Common myeloid progenitor, CD34-positive (primary cell): ENCODE data around the gene CA10.

Source experiments
- CTCF ChIA-PET: fragments of 350-600 bp; sonication (Branson Sonifier 250); formaldehyde crosslinking; loops from one replicate; lab custom pipeline; 2021; ENCODE audit warnings: antibody characterized with exemption; lab: Charles Lee
- POLR2A ChIA-PET: fragments of 350-600 bp; sonication (Branson Sonifier 250); formaldehyde crosslinking; loops from one replicate; lab custom pipeline; 2021; ENCODE audit warnings: antibody characterized with exemption; lab: Charles Lee
- DNase-seq, 3 donors: peaks; one replicate each; pipeline versions ENCODE4 v3.0.0 to v3.0.0-alpha.2; 2013
- H3K27ac ChIP-seq, 2 experiments: 1 replicate in 1 of 2; 2 replicates in 1 of 2; pipeline ENCODE4 v1.7.0; 2013; ENCODE audit warnings: inconsistent platforms in 2 of 2, low read length in 2 of 2, mild to moderate bottlenecking in 2 of 2, low read depth in 1 of 2, moderate library complexity in 1 of 2; ENCODE audit not compliant: severe bottlenecking in 2 of 2, insufficient read depth in 1 of 2, poor library complexity in 1 of 2
- H3K27me3 ChIP-seq, 5 experiments: replicated peaks in 2 of 5; 1 replicate in 3 of 5; 2 replicates in 2 of 5; pipeline versions ENCODE4 v1.6.1 to v1.7.0; 2013; ENCODE audit warnings: low read length in 4 of 5, mild to moderate bottlenecking in 2 of 5, moderate library complexity in 2 of 5, inconsistent platforms in 1 of 5; ENCODE audit not compliant: insufficient read depth in 5 of 5, control insufficient read depth in 4 of 5
- H3K36me3 ChIP-seq, 4 experiments: 1 replicate in 2 of 4; 2 replicates in 2 of 4; pipeline versions ENCODE4 v1.6.1 to v1.7.0; 2013; ENCODE audit warnings: low read length in 3 of 4, control low read depth in 1 of 4, mild to moderate bottlenecking in 1 of 4; ENCODE audit not compliant: control insufficient read depth in 4 of 4, insufficient read depth in 4 of 4
- H3K4me1 ChIP-seq, 4 experiments: 1 replicate in 3 of 4; 2 replicates in 1 of 4; pipeline versions ENCODE4 v1.6.1 to v1.7.1; 2013; ENCODE audit warnings: low read length in 3 of 4, mild to moderate bottlenecking in 3 of 4, control low read depth in 1 of 4, inconsistent platforms in 1 of 4, moderate library complexity in 1 of 4; ENCODE audit not compliant: control insufficient read depth in 4 of 4, insufficient read depth in 4 of 4; ENCODE audit errors: control extremely low read depth in 1 of 4
- H3K4me3 ChIP-seq, 7 experiments: 1 replicate in 4 of 7; 2 replicates in 3 of 7; pipeline versions ENCODE4 v1.5.1 to v1.7.0; 2013; ENCODE audit warnings: mild to moderate bottlenecking in 7 of 7, low read length in 6 of 7, moderate library complexity in 6 of 7, inconsistent platforms in 2 of 7, low read depth in 2 of 7, control low read depth in 1 of 7; ENCODE audit not compliant: insufficient read depth in 4 of 7, control insufficient read depth in 1 of 7; ENCODE audit errors: extremely low read depth in 1 of 7
- H3K9me3 ChIP-seq, 5 experiments: 1 replicate in 4 of 5; 2 replicates in 1 of 5; pipeline versions ENCODE4 v1.6.1 to v1.7.1; 2013; ENCODE audit warnings: low read length in 4 of 5, mild to moderate bottlenecking in 2 of 5, inconsistent platforms in 1 of 5, low read depth in 1 of 5, moderate library complexity in 1 of 5; ENCODE audit not compliant: control insufficient read depth in 4 of 5, insufficient read depth in 2 of 5; ENCODE audit errors: control extremely low read depth in 1 of 5
- WGBS: methylation state at CpG from one replicate; pipeline ENCODE4 v1.1.5; 2013; ENCODE audit not compliant: insufficient coverage; 5-methylcytosine and 5-hydroxymethylcytosine counted together

The CA10 gene

GRCh38 chr17:51718983-51719382, 439.5 kb downstream of the CA10 start:
- CTCF ChIA-PET, result no interaction called here
- POLR2A ChIA-PET, result no interaction called here
- Histone ChIP-seq H3K9me3 (no peaks in the 10 kb centered on the region), H3K27me3 (no peaks in the 10 kb centered on the region), H3K27ac (no peak overlapping the region), H3K4me1 (no peaks in the 10 kb centered on the region), H3K4me3 (no peak overlapping the region), H3K36me3 (no peaks in the 10 kb centered on the region)
- 90% methylated on average over 1 of the region's 3 CpGs for WGBS
- DNase-seq, result no peak

DNA sequence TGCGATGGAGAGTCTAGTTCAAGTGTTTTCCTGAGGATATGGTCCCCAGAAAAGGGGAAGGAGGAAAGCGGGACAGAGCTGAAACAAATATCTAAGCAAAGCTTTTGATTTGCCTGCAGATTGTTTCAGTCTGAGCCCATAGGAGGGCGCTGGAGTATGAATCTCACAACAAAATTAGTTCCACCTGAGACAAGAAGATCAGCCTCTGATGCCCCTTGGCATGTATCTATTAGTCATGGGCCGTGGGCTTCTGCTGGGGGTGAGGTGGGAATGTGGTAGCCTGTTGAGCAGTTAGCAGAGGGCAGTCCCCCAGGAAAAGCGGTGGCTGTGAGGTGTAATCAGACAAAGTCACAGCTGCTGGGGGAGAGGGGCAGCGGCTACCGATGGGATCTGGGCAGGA, 446.9 kb downstream of the CA10 start:
- Histone ChIP-seq H3K4me1 (no peaks in the 10 kb centered on the region), H3K4me3 (no peak overlapping the region), H3K27ac (no peak overlapping the region), H3K9me3 (no peaks in the 10 kb centered on the region), H3K36me3 (no peaks in the 10 kb centered on the region), H3K27me3 (peaks cover 0 to 13% (median 0%) of the 10 kb centered on the region in 5 experiments)
- DNase-seq, result no peak
- ChIA-PET POLR2A (no interaction called here), CTCF (no interaction called here)
- 64% methylated on average over 6 of the region's 7 CpGs for WGBS

GRCh38 chr17:51710634-51710979, 447.9 kb downstream of the CA10 start:
- ChIA-PET CTCF (no interaction called here), POLR2A (no interaction called here)
- H3K9me3 ChIP-seq, result no peaks in the 10 kb centered on the region
- WGBS, result 80% methylated on average over 3 of the region's 3 CpGs
- H3K36me3 ChIP-seq, result no peaks in the 10 kb centered on the region
- H3K4me1 ChIP-seq, result no peaks in the 10 kb centered on the region
- DNase-seq, result no peak
- no peak overlapping the region for H3K27ac ChIP-seq
- H3K4me3 ChIP-seq, result no peak overlapping the region
- H3K27me3 ChIP-seq, result peaks cover 0 to 13% (median 0%) of the 10 kb centered on the region in 5 experiments

- POLR2A ChIA-PET, result no interaction called here
- H3K27ac ChIP-seq, result no peak overlapping the region
- H3K9me3 ChIP-seq, result no peaks in the 10 kb centered on the region
- H3K36me3 ChIP-seq, result no peaks in the 10 kb centered on the region
- no peak overlapping the region for H3K4me3 ChIP-seq
- CTCF ChIA-PET, result no interaction called here
- 96% methylated on average over 6 of the region's 7 CpGs for WGBS
- no peak for DNase-seq
- H3K4me1 ChIP-seq, result no peaks in the 10 kb centered on the region
- peaks cover 0 to 13% (median 0%) of the 10 kb centered on the region in 5 experiments for H3K27me3 ChIP-seq
These were observed 448.6 kb downstream of the CA10 start for GRCh38 chr17:51709694-51710633.

DNA sequence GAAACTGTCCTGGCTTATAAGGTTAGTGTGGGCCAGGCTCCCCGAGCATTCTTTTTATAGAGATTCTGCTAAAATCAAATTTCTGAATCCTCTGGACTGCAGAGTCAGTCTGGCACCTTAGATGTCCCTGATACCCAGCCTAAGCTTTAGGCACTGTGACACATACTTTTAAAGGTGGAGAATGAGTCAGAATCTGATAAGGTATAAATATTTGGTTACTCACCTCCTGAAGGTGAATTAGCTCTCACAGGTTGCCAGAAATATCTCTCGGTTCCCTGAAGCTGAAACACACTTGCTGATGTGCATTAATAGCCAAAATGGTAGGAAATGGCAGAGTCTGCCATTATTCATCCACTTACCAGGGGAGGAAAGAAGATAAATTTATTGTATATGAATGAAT, 451.3 kb downstream of the CA10 start:
- DNase-seq, result no peak
- H3K4me1 ChIP-seq, result no peaks in the 10 kb centered on the region
- ChIA-PET POLR2A (no interaction called here), CTCF (no interaction called here)
- H3K36me3 ChIP-seq, result no peaks in the 10 kb centered on the region
- 80% methylated on average over 1 of the region's 2 CpGs for WGBS
- no peak overlapping the region for H3K27ac ChIP-seq
- no peak overlapping the region for H3K4me3 ChIP-seq
- no peaks in the 10 kb centered on the region for H3K9me3 ChIP-seq
- peaks cover 0 to 13% (median 0%) of the 10 kb centered on the region in 5 experiments for H3K27me3 ChIP-seq

GRCh38 chr17:51706093-51706492, 452.4 kb downstream of the CA10 start:
- DNase-seq, result no peak
- no peaks in the 10 kb centered on the region for H3K4me1 ChIP-seq
- H3K27ac ChIP-seq, result no peak overlapping the region
- POLR2A ChIA-PET, result no interaction called here
- CTCF ChIA-PET, result no interaction called here
- no peaks in the 10 kb centered on the region for H3K36me3 ChIP-seq
- H3K9me3 ChIP-seq, result no peaks in the 10 kb centered on the region
- H3K4me3 ChIP-seq, result no peak overlapping the region
- H3K27me3 ChIP-seq, result peaks cover 0 to 4% (median 0%) of the 10 kb centered on the region in 5 experiments
- 100% methylated on average over 1 of the region's 1 CpG for WGBS
